AG04449 (cell line): Measurements from ENCODE around the gene SEMA3C.

Source experiments
- CTCF ChIA-PET: fragments of 350-600 bp; formaldehyde crosslinking; extraction: SDS; loops from one replicate; lab custom pipeline; 2021; ENCODE audit warnings: antibody characterized with exemption; lab: Yijun Ruan, JAX
- POLR2A ChIA-PET: fragments of 400-600, 350-600 bp; formaldehyde crosslinking; extraction: SDS; loops from one replicate; lab custom pipeline; 2020; ENCODE audit warnings: antibody characterized with exemption, inconsistent platforms; lab: Yijun Ruan, JAX
- DNase-seq: peaks from one replicate; pipeline ENCODE4 v3.0.0-alpha.2; 2010; ENCODE audit warnings: low read depth, low spot score
- H3K4me3 ChIP-seq: 2 replicates; pipeline ENCODE4 v1.5.1; 2011; ENCODE audit warnings: low read depth, mild to moderate bottlenecking, control low read depth, low read length
- CTCF ChIP-seq: IDR thresholded peaks from one replicate; pipeline ENCODE4 v1.5.1; 2011; ENCODE audit warnings: mild to moderate bottlenecking, moderate library complexity, low read length, control low read depth, inconsistent platforms; ENCODE audit not compliant: insufficient read depth; ENCODE audit errors: missing control alignments

Gene SEMA3C

GRCh38 chr7:80882213-80882801, 36.5 kb downstream of the SEMA3C start:
- no peak overlapping the region for H3K4me3 ChIP-seq
- ChIA-PET POLR2A (no interaction called here), CTCF (no interaction called here)
- TF ChIP-seq CTCF = no peak
- DNase-seq = no peak

GRCh38 chr7:80881351-80881900, 37.4 kb downstream of the SEMA3C start:
- no peak for TF ChIP-seq CTCF
- no peak overlapping the region for H3K4me3 ChIP-seq
- no peak for DNase-seq
- ChIA-PET CTCF (interaction anchor here (0.9 kb wide), 1 partner anchor 9 kb away, joined by 3 read pairs; no protein-coding TSS in a partner anchor), POLR2A (interaction anchor here (0.6 kb wide), 1 partner anchor 1805 kb away, joined by 3 read pairs; no protein-coding TSS in a partner anchor)

- CTCF ChIA-PET = interaction anchor here (1.4 kb wide), 1 partner anchor 591 kb away, joined by 6 read pairs; no protein-coding TSS in a partner anchor
These were observed 39.0 kb downstream of the SEMA3C start for GRCh38 chr7:80879849-80880248.

GRCh38 chr7:80876894-80877414, 41.9 kb downstream of the SEMA3C start:
- no peak overlapping the region for H3K4me3 ChIP-seq
- ChIA-PET POLR2A (no interaction called here), CTCF (interaction anchor here (1.0 kb wide), 1 partner anchor 581 kb away, joined by 3 read pairs; no protein-coding TSS in a partner anchor)
- DNase-seq = no peak
- no peak for TF ChIP-seq CTCF

More at GRCh38 chr7:80879849-80880248, 39.0 kb downstream of the SEMA3C start:
- DNase-seq = no peak
- no peak for TF ChIP-seq CTCF
- POLR2A ChIA-PET = no interaction called here
- no peak overlapping the region for H3K4me3 ChIP-seq

- TF ChIP-seq CTCF = no peak
- CTCF ChIA-PET = interaction anchor here (1.3 kb wide), 1 partner anchor 16 kb away, joined by 3 read pairs; no protein-coding TSS in a partner anchor
- DNase-seq = no peak
- POLR2A ChIA-PET = no interaction called here
- no peak overlapping the region for H3K4me3 ChIP-seq
These were observed 43.2 kb downstream of the SEMA3C start for GRCh38 chr7:80875537-80876120.

GRCh38 chr7:80873140-80873539, 45.7 kb downstream of the SEMA3C start:
- DNase-seq = no peak
- ChIA-PET CTCF (interaction anchor here (0.9 to 1.3 kb wide), 4 partner anchors 52 to 597 kb away, joined by 3 to 4 read pairs (median 3); no protein-coding TSS in a partner anchor), POLR2A (no interaction called here)

More at GRCh38 chr7:80873140-80873539, 45.7 kb downstream of the SEMA3C start:
- H3K4me3 ChIP-seq = no peak overlapping the region
- TF ChIP-seq CTCF = no peak
